ENCODE data around the gene PITPNB. TPM values are rescaled to one million over a fixed set of nuclear protein-coding genes. Genes with fewer than 3 reads are reported as not detected.

Gene PITPNB
- total RNA-seq, 1 experiment from 2014 or later, result 135 TPM

DNA sequence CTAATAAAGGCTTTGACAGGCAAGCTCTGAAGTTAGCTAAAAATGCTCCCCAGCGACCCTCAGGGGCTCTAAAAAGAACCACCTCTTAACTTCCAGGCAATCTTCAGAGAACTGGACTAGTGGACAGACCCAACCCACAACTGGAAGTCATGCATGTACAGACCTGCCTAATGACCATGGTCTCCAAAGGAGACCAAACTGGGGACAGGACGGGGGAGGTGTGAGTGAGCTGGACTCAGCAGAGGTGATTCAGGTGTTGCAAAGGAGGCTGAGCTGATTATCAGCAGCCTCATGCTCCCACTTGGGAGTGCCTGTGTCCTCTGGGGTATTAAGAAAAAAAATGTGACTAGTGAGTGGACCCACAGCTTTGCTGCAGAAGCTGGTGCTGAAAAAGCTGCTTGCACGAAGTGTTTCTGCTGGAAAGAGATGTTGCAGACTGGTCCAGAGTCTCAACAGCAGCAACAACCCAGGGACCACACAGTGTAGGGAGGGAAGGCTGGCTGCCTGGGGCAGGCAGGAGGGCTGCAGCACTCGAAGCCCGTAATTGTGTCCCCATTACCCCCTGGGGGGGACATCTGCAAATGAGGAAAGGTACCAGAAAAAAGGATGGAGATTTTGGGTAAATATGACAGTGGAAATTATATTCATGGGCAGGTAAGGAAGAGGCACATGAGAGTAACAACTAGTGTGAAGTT is 35.3 kb downstream of the PITPNB start:
- POLR2A ChIA-PET (ENCODE audit: low non-redundant PET), result interaction anchor here (0.6 kb wide), 1 partner anchor 931 kb away, joined by 3 read pairs; no protein-coding TSS in a partner anchor
- DNase-seq (ENCODE audit: low spot score), result no peak
- H3K4me3 ChIP-seq (ENCODE audit: low read depth, low read length, poor library complexity, severe bottlenecking), result no peak overlapping the region
- no peaks in the 10 kb centered on the region for H3K27me3 ChIP-seq (replicated peaks; ENCODE audit: insufficient read depth, low read depth, low read length, poor library complexity)
- no TSS peak for BruUV-seq (replicated peaks)
- no peak for TF ChIP-seq EZH2 (IDR thresholded peaks at IDR 0.05; ENCODE audit: borderline replicate concordance, low read depth, low read length, poor library complexity, severe bottlenecking)
- TF ChIP-seq, protein P1, sequence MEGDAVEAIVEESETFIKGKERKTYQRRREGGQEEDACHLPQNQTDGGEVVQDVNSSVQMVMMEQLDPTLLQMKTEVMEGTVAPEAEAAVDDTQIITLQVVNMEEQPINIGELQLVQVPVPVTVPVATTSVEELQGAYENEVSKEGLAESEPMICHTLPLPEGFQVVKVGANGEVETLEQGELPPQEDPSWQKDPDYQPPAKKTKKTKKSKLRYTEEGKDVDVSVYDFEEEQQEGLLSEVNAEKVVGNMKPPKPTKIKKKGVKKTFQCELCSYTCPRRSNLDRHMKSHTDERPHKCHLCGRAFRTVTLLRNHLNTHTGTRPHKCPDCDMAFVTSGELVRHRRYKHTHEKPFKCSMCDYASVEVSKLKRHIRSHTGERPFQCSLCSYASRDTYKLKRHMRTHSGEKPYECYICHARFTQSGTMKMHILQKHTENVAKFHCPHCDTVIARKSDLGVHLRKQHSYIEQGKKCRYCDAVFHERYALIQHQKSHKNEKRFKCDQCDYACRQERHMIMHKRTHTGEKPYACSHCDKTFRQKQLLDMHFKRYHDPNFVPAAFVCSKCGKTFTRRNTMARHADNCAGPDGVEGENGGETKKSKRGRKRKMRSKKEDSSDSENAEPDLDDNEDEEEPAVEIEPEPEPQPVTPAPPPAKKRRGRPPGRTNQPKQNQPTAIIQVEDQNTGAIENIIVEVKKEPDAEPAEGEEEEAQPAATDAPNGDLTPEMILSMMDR (conservative IDR thresholded peaks at IDR 0.05; ENCODE audit: low read depth, low read length), result no peak
- H3K27ac ChIP-seq (ENCODE audit: low read depth, low read length, poor library complexity, severe bottlenecking), result no peak overlapping the region
- CTCF ChIA-PET, result no interaction called here
- peaks cover 31% of the 10 kb centered on the region for H3K36me3 ChIP-seq (ENCODE audit: insufficient read depth, low read length, poor library complexity, severe bottlenecking)
- H3K9me3 ChIP-seq (ENCODE audit: low read depth, low read length, poor library complexity, severe bottlenecking), result no peaks in the 10 kb centered on the region
- intact Hi-C loops (cut with micrococcal nuclease; ENCODE audit: unreplicated experiment), result no loop called here
- H3K4me1 ChIP-seq (ENCODE audit: insufficient read depth, low read length, poor library complexity, severe bottlenecking), result peaks cover 27% of the 10 kb centered on the region

DNA sequence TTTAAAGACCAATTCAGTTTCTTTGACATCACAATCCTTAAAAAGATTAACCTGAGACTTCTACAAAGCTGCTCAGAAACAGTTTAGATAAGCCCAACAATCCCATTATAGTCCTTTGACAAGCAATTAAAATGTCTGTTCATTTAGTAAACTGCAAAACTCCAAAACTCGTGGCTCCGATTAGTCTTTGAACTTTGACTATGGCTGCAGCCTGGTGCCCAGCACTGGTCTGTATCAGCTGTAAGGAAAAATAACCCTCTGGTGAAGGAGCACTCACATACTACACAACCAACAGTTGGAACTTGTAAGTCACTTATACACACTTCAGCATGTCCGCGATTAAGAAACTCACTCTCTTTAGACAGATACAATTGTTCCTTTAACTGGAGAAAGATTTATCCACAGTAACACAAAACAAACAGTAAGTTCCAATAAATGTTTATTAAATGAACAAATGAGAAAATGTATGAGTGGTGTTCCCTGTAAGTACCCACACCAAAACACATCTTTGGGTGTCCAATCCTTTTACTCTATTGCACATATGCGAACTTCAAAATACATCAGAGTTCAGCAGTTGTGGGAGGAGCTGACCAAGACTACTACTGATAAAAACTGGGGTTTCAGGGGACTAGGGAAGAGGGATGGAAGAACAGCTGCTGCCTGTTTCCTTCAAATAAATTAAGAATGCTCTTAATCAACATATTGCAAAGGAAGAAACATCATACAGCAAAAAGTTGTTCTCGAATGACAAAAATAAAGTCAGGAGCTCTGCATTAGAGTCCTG is 36.4 kb downstream of the PITPNB start:
- intact Hi-C loops (cut with micrococcal nuclease; ENCODE audit: unreplicated experiment), result no loop called here
- no peak overlapping the region for H3K27ac ChIP-seq (ENCODE audit: low read depth, low read length, poor library complexity, severe bottlenecking)
- BruUV-seq (replicated peaks), result no TSS peak
- no peaks in the 10 kb centered on the region for H3K27me3 ChIP-seq (replicated peaks; ENCODE audit: insufficient read depth, low read depth, low read length, poor library complexity)
- peaks cover 21% of the 10 kb centered on the region for H3K36me3 ChIP-seq (ENCODE audit: insufficient read depth, low read length, poor library complexity, severe bottlenecking)
- peaks cover 38% of the 10 kb centered on the region for H3K4me1 ChIP-seq (ENCODE audit: insufficient read depth, low read length, poor library complexity, severe bottlenecking)
- H3K9me3 ChIP-seq (ENCODE audit: low read depth, low read length, poor library complexity, severe bottlenecking), result no peaks in the 10 kb centered on the region
- DNase-seq (ENCODE audit: low spot score), result no peak
- no peak overlapping the region for H3K4me3 ChIP-seq (ENCODE audit: low read depth, low read length, poor library complexity, severe bottlenecking)
- no peak for TF ChIP-seq EZH2 (IDR thresholded peaks at IDR 0.05; ENCODE audit: borderline replicate concordance, low read depth, low read length, poor library complexity, severe bottlenecking)
- TF ChIP-seq, protein P1 (conservative IDR thresholded peaks at IDR 0.05; ENCODE audit: low read depth, low read length), result no peak
- ChIA-PET CTCF (no interaction called here), POLR2A (ENCODE audit: low non-redundant PET) (no interaction called here)

DNA sequence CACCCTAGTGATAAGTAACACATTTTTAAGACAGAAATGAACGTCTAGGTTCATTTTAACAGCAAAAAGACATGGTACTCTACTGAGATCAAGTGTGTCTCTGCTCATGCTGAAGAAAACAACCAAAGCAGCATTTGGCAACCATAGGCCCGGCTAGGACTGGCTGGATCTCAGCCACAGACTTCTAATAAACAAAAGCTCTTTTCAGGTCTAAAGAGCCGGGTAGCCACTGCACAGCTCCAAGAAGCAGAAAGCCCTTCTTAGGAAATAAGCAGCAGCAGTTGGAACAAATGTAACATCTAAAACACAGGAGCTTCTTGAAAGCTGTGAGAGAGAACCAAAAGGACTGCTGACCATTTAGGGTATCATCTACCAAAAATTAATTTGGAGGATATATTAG is 37.6 kb downstream of the PITPNB start:
- Histone ChIP-seq H3K27ac (ENCODE audit: low read depth, low read length, poor library complexity, severe bottlenecking) (no peak overlapping the region), H3K36me3 (ENCODE audit: insufficient read depth, low read length, poor library complexity, severe bottlenecking) (peaks cover 21% of the 10 kb centered on the region), H3K4me1 (ENCODE audit: insufficient read depth, low read length, poor library complexity, severe bottlenecking) (peaks cover 45% of the 10 kb centered on the region), H3K9me3 (ENCODE audit: low read depth, low read length, poor library complexity, severe bottlenecking) (no peaks in the 10 kb centered on the region), H3K27me3 (replicated peaks; ENCODE audit: insufficient read depth, low read depth, low read length, poor library complexity) (no peaks in the 10 kb centered on the region), H3K4me3 (ENCODE audit: low read depth, low read length, poor library complexity, severe bottlenecking) (no peak overlapping the region)
- no TSS peak for BruUV-seq (replicated peaks)
- intact Hi-C loops (cut with micrococcal nuclease; ENCODE audit: unreplicated experiment), result no loop called here
- no peak for DNase-seq (ENCODE audit: low spot score)
- CTCF ChIA-PET, result interaction anchor here (0.9 to 1.1 kb wide), 2 partner anchors 11 to 138 kb away, joined by 3 read pairs; no protein-coding TSS in a partner anchor
- TF ChIP-seq EZH2 (IDR thresholded peaks at IDR 0.05; ENCODE audit: borderline replicate concordance, low read depth, low read length, poor library complexity, severe bottlenecking), result no peak
- TF ChIP-seq, protein P1 (conservative IDR thresholded peaks at IDR 0.05; ENCODE audit: low read depth, low read length), result no peak
- POLR2A ChIA-PET (ENCODE audit: low non-redundant PET), result no interaction called here
